ENCODE measurements around the gene IGFBP5.

DNA sequence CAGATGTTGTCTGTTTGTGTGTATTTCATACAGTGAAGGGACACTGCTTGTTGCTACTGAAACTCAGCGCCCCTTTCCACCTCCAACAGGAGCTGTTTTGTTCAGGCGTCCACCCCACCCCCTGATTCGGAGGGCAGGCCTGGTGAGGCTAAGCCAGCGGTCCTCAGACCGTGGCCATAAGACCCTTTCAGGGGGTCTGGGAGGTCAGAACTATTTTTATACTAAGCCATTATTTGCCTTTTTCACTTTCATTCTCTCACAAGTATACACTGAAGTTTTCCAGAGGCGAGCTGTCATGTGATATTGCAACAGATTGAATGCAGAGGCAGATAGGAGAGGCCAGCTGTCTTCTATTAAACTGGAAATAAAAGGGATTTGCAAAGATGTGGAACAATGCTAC lies 39.7 kb upstream of the IGFBP5 start:
- TF ChIP-seq POLR2A (conservative IDR thresholded peaks at IDR 0.05): no peak
- no peak for TF ChIP-seq PTBP1 (IDR thresholded peaks at IDR 0.05; ENCODE audit: low read depth, low read length)
- TF ChIP-seq SETDB1 (IDR thresholded peaks at IDR 0.05; ENCODE audit: low read length): no peak
- TF ChIP-seq CBX8 (IDR thresholded peaks at IDR 0.05; ENCODE audit: borderline replicate concordance, extremely low read depth, low read depth, low read length, poor library complexity, severe bottlenecking): no peak
- TF ChIP-seq, protein P1, sequence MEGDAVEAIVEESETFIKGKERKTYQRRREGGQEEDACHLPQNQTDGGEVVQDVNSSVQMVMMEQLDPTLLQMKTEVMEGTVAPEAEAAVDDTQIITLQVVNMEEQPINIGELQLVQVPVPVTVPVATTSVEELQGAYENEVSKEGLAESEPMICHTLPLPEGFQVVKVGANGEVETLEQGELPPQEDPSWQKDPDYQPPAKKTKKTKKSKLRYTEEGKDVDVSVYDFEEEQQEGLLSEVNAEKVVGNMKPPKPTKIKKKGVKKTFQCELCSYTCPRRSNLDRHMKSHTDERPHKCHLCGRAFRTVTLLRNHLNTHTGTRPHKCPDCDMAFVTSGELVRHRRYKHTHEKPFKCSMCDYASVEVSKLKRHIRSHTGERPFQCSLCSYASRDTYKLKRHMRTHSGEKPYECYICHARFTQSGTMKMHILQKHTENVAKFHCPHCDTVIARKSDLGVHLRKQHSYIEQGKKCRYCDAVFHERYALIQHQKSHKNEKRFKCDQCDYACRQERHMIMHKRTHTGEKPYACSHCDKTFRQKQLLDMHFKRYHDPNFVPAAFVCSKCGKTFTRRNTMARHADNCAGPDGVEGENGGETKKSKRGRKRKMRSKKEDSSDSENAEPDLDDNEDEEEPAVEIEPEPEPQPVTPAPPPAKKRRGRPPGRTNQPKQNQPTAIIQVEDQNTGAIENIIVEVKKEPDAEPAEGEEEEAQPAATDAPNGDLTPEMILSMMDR (IDR thresholded peaks at IDR 0.05 in 2 of 3, conservative IDR thresholded peaks at IDR 0.05 in 1 of 3; ENCODE audit: insufficient read depth in 2 of 3, low read depth in 1 of 3, low read length in 3 of 3): no peak
- TF ChIP-seq ATF7 (IDR thresholded peaks at IDR 0.05): no peak
- no peak for TF ChIP-seq BMI1 (IDR thresholded peaks at IDR 0.05; ENCODE audit: low read length)
- TF ChIP-seq GABPB1 (CRISPR knock-in tag; IDR thresholded peaks at IDR 0.05): no peak
- TF ChIP-seq, protein P2, sequence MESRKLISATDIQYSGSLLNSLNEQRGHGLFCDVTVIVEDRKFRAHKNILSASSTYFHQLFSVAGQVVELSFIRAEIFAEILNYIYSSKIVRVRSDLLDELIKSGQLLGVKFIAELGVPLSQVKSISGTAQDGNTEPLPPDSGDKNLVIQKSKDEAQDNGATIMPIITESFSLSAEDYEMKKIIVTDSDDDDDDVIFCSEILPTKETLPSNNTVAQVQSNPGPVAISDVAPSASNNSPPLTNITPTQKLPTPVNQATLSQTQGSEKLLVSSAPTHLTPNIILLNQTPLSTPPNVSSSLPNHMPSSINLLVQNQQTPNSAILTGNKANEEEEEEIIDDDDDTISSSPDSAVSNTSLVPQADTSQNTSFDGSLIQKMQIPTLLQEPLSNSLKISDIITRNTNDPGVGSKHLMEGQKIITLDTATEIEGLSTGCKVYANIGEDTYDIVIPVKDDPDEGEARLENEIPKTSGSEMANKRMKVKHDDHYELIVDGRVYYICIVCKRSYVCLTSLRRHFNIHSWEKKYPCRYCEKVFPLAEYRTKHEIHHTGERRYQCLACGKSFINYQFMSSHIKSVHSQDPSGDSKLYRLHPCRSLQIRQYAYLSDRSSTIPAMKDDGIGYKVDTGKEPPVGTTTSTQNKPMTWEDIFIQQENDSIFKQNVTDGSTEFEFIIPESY (CRISPR knock-in tag; IDR thresholded peaks at IDR 0.05): no peak
- no peak for TF ChIP-seq PURB (CRISPR knock-in tag; IDR thresholded peaks at IDR 0.05; ENCODE audit: low read depth)
- no peak for TF ChIP-seq ZNF311 (CRISPR knock-in tag; IDR thresholded peaks at IDR 0.05)
- no peak for TF ChIP-seq CHD2 (IDR thresholded peaks at IDR 0.05; ENCODE audit: low read depth, low read length)
- TF ChIP-seq, protein P3, sequence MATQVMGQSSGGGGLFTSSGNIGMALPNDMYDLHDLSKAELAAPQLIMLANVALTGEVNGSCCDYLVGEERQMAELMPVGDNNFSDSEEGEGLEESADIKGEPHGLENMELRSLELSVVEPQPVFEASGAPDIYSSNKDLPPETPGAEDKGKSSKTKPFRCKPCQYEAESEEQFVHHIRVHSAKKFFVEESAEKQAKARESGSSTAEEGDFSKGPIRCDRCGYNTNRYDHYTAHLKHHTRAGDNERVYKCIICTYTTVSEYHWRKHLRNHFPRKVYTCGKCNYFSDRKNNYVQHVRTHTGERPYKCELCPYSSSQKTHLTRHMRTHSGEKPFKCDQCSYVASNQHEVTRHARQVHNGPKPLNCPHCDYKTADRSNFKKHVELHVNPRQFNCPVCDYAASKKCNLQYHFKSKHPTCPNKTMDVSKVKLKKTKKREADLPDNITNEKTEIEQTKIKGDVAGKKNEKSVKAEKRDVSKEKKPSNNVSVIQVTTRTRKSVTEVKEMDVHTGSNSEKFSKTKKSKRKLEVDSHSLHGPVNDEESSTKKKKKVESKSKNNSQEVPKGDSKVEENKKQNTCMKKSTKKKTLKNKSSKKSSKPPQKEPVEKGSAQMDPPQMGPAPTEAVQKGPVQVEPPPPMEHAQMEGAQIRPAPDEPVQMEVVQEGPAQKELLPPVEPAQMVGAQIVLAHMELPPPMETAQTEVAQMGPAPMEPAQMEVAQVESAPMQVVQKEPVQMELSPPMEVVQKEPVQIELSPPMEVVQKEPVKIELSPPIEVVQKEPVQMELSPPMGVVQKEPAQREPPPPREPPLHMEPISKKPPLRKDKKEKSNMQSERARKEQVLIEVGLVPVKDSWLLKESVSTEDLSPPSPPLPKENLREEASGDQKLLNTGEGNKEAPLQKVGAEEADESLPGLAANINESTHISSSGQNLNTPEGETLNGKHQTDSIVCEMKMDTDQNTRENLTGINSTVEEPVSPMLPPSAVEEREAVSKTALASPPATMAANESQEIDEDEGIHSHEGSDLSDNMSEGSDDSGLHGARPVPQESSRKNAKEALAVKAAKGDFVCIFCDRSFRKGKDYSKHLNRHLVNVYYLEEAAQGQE (IDR thresholded peaks at IDR 0.05; ENCODE audit: borderline replicate concordance): no peak
- TF ChIP-seq, protein P3 (CRISPR knock-in tag; IDR thresholded peaks at IDR 0.05; ENCODE audit: low read depth): no peak
- no peak for TF ChIP-seq RFX1 (IDR thresholded peaks at IDR 0.05)

All from K562 (cell line).